Inflammatory macrophage (primary cell): ENCODE data around the gene NAPSA.

Source experiments
- DNase-seq, 2 donors: peaks; one replicate each; pipeline ENCODE4 v3.0.0-alpha.2; 2020 to 2022

NAPSA gene

GRCh38 chr19:50313812-50314536 lies 51.5 kb downstream of the NAPSA start:
- no peak for DNase-seq

- no peak for DNase-seq
Measured at GRCh38 chr19:50312967-50313811, 52.2 kb downstream of the NAPSA start.

- no peak for DNase-seq
Measured at GRCh38 chr19:50311723-50312635, 53.5 kb downstream of the NAPSA start.

GRCh38 chr19:50310759-50311465 lies 54.5 kb downstream of the NAPSA start:
- DNase-seq = no peak

GRCh38 chr19:50309396-50310125 lies 55.9 kb downstream of the NAPSA start:
- no peak for DNase-seq

- no peak for DNase-seq
Measured at GRCh38 chr19:50308991-50309390, 56.4 kb downstream of the NAPSA start.
